ENCODE data around the gene HIGD1B.
A peak's percentile ranks its signal among the peaks of the same experiment; 100 is the strongest.
"Not testable (repeated sequence)": the region's sequence is repeated elsewhere in the genome, so short reads cannot be mapped to it uniquely, and the experiment has no call there.

Gene HIGD1B

GRCh38 chr17:44847586-44847985 lies at the start of gene HIGD1B:
HIGD1B (plus strand) TSS chr17:44847883; CDS start chr17:44848153, 270 bp downstream.
- DNase-seq (ENCODE audit: low read depth): no peak

GRCh38 chr17:44798356-44798755 lies 49.3 kb upstream of the HIGD1B start:
- DNase-seq (ENCODE audit: low read depth): no peak

- DNase-seq (ENCODE audit: low read depth): no peak
Measured at GRCh38 chr17:44801880-44802279, 45.8 kb upstream of the HIGD1B start.

GRCh38 chr17:44804302-44805089 lies 43.2 kb upstream of the HIGD1B start:
- DNase-seq (ENCODE audit: low read depth): no peak

- no peak for DNase-seq (ENCODE audit: low read depth)
Measured at GRCh38 chr17:44807093-44807816, 40.4 kb upstream of the HIGD1B start.

- DNase-seq (ENCODE audit: low read depth): no peak
Measured at GRCh38 chr17:44807817-44808155, 39.9 kb upstream of the HIGD1B start.

GRCh38 chr17:44808156-44808555 lies 39.5 kb upstream of the HIGD1B start:
- no peak for DNase-seq (ENCODE audit: low read depth)

- not testable (repeated sequence) for DNase-seq (ENCODE audit: low read depth)
Measured at GRCh38 chr17:44808656-44809388, 38.9 kb upstream of the HIGD1B start.

GRCh38 chr17:44812263-44812662 lies 35.4 kb upstream of the HIGD1B start:
- no peak for DNase-seq (ENCODE audit: low read depth)

- not testable (repeated sequence) for DNase-seq (ENCODE audit: low read depth)
Measured at GRCh38 chr17:44818508-44818907, 29.2 kb upstream of the HIGD1B start.

GRCh38 chr17:44820631-44821212 lies 27.0 kb upstream of the HIGD1B start:
- DNase-seq (ENCODE audit: low read depth): no peak

GRCh38 chr17:44825236-44825635 lies 22.4 kb upstream of the HIGD1B start:
- DNase-seq (ENCODE audit: low read depth): not testable (repeated sequence)

GRCh38 chr17:44826123-44826790 lies 21.4 kb upstream of the HIGD1B start:
- DNase-seq (ENCODE audit: low read depth): no peak

- DNase-seq (ENCODE audit: low read depth): no peak
Measured at GRCh38 chr17:44827863-44828262, 19.8 kb upstream of the HIGD1B start.

- DNase-seq (ENCODE audit: low read depth): peak; percentile 8
Measured at GRCh38 chr17:44828919-44829522, 18.7 kb upstream of the HIGD1B start.

- DNase-seq (ENCODE audit: low read depth): peak; percentile 2
Measured at GRCh38 chr17:44829523-44830358, 17.9 kb upstream of the HIGD1B start, which contains the start of gene GJC1. GJC1 (minus strand) TSS chr17:44830287; CDS start chr17:44805817, 24,470 bp downstream.

GRCh38 chr17:44830359-44831288 lies 17.1 kb upstream of the HIGD1B start:
- no peak for DNase-seq (ENCODE audit: low read depth)

- no peak for DNase-seq (ENCODE audit: low read depth)
Measured at GRCh38 chr17:44831371-44831770, 16.3 kb upstream of the HIGD1B start.

GRCh38 chr17:44832805-44833204 lies 14.9 kb upstream of the HIGD1B start:
- DNase-seq (ENCODE audit: low read depth): no peak

All from activated T-cell treated with anti-CD3 and anti-CD28 coated beads for 24 hours (primary cell).